HCT116 (cell line): ENCODE data around the gene PIGH. TPM values are rescaled to one million over a fixed set of nuclear protein-coding genes. Genes with fewer than 3 reads are reported as not detected.

ENCODE experiments used
- ATAC-seq: fragments of 200-7000 bp; cut with Tn5 transposase; 2 replicates; pipeline ENCODE4 v1.9.1; 2020; ENCODE audit warnings: mild to moderate bottlenecking, moderate library complexity
- BruUV-seq: library from RNA; stranded (reverse); fragments of 400-500 nt; replicated peaks from 2 replicates; lab custom pipeline; 2021; lab: Mats Ljungman, UMichigan
- CTCF ChIA-PET: fragments of 300-600 bp; sonication (Branson Sonifier 250); formaldehyde crosslinking; loops from one replicate; lab custom pipeline; 2021; ENCODE audit warnings: antibody characterized with exemption; lab: Charles Lee
- POLR2A ChIA-PET: fragments of 300-600, 350-600 bp; sonication (Branson Sonifier 250); formaldehyde crosslinking; loops from one replicate; lab custom pipeline; 2021; ENCODE audit warnings: antibody characterized with exemption; lab: Charles Lee
- RAD21 ChIA-PET, 2 experiments: fragments of 300-600 bp; sonication (Branson Sonifier 250); formaldehyde crosslinking; loops; one replicate each; lab custom pipeline; 2023; ENCODE audit warnings: low total read pairs in 2 of 2; ENCODE audit not compliant: uncharacterized antibody in 2 of 2, unreplicated experiment in 2 of 2, low non-redundant PET in 1 of 2; lab: Charles Lee
- DNase-seq: peaks from one replicate; pipeline ENCODE4 v3.0.0-alpha.2; 2010; ENCODE audit warnings: low read depth, low spot score
- H2AFZ ChIP-seq: fragments of 200-600 bp; shearing (Covaris generic), sonication (generic); 2 replicates; pipeline ENCODE4 v1.6.1; 2017; ENCODE audit warnings: low read depth, mixed run types, mixed read lengths, antibody characterized with exemption, low read length; ENCODE audit not compliant: poor library complexity, severe bottlenecking
- H3K27ac ChIP-seq: 2 replicates; pipeline ENCODE4 v1.5.1; 2012; ENCODE audit warnings: low read depth, low read length
- H3K27me3 ChIP-seq: fragments of 200-600 bp; sonication (generic); 2 replicates; pipeline ENCODE4 v1.6.1; 2016; ENCODE audit warnings: mixed run types, low read length, mixed read lengths; ENCODE audit not compliant: insufficient read depth
- H3K36me3 ChIP-seq, 2 experiments: fragments of 200-500 bp in 1 of 2; fragments of 200-600 bp in 1 of 2; sonication (Bioruptor generic) in 1 of 2; sonication (generic) in 1 of 2; 2 replicates each; pipeline versions ENCODE4 v1.5.1 to v1.6.1; 2014 to 2016; ENCODE audit warnings: low read length in 2 of 2, inconsistent platforms in 1 of 2, mixed read lengths in 1 of 2, mixed run types in 1 of 2; ENCODE audit not compliant: insufficient read depth in 2 of 2, control insufficient read depth in 1 of 2
- H3K4me1 ChIP-seq, 2 experiments: fragments of 200-600 bp in 1 of 2; sonication (generic) in 1 of 2; 2 replicates each; pipeline versions ENCODE4 v1.5.1 to v1.6.1; 2012 to 2017; ENCODE audit warnings: low read length in 2 of 2, inconsistent platforms in 1 of 2, mild to moderate bottlenecking in 1 of 2, mixed read lengths in 1 of 2, mixed run types in 1 of 2, moderate library complexity in 1 of 2; ENCODE audit not compliant: insufficient read depth in 2 of 2, control insufficient read depth in 1 of 2
- H3K4me2 ChIP-seq: fragments of 200-600 bp; sonication (generic); 2 replicates; pipeline ENCODE4 v1.6.1; 2017; ENCODE audit warnings: mixed run types, low read length, mixed read lengths
- H3K4me3 ChIP-seq, 2 experiments: fragments of 200-600 bp in 1 of 2; sonication (generic) in 1 of 2; replicated peaks in 1 of 2; 2 replicates each; pipeline ENCODE4 v1.5.1; 2011 to 2016; ENCODE audit warnings: low read length in 2 of 2, control low read depth in 1 of 2, low read depth in 1 of 2, mild to moderate bottlenecking in 1 of 2, mixed read lengths in 1 of 2, mixed run types in 1 of 2
- H3K79me2 ChIP-seq: fragments of 200-600 bp; sonication (generic); 2 replicates; pipeline ENCODE4 v1.6.1; 2017; ENCODE audit warnings: mild to moderate bottlenecking, mixed run types, low read length, moderate library complexity, mixed read lengths; ENCODE audit not compliant: insufficient read depth
- H3K9ac ChIP-seq: fragments of 200-600 bp; sonication (generic); 2 replicates; pipeline ENCODE4 v1.6.1; 2016; ENCODE audit warnings: low read length, mixed read lengths
- H3K9me2 ChIP-seq: fragments of 200-600 bp; sonication (generic), shearing (Covaris generic); 2 replicates; pipeline ENCODE4 v1.6.1; 2017; ENCODE audit warnings: mixed run types, mild to moderate bottlenecking, moderate library complexity; ENCODE audit not compliant: insufficient read depth
- H3K9me3 ChIP-seq, 2 experiments: fragments of 200-500 bp in 1 of 2; fragments of 200-600 bp in 1 of 2; sonication (Bioruptor generic) in 1 of 2; sonication (generic) in 1 of 2; 2 replicates each; pipeline ENCODE4 v1.6.1; 2014 to 2017; ENCODE audit warnings: low read length in 2 of 2, mixed read lengths in 2 of 2, inconsistent platforms in 1 of 2, low read depth in 1 of 2, mild to moderate bottlenecking in 1 of 2, mixed run types in 1 of 2, moderate library complexity in 1 of 2; ENCODE audit not compliant: control insufficient read depth in 1 of 2, insufficient read depth in 1 of 2
- H4K20me1 ChIP-seq: fragments of 200-600 bp; sonication (generic), shearing (Covaris generic); 2 replicates; pipeline ENCODE4 v1.6.1; 2017; ENCODE audit warnings: mixed run types, mild to moderate bottlenecking, moderate library complexity; ENCODE audit not compliant: insufficient read depth
- EZH2 ChIP-seq: fragments of 200-600 bp; sonication (generic); IDR thresholded peaks from 2 replicates; pipeline ENCODE4 v1.6.1; 2017; ENCODE audit warnings: antibody characterized with exemption, mixed run types
- FOSL1 ChIP-seq: IDR thresholded peaks from 2 replicates; pipeline ENCODE4 v1.6.1; 2012; ENCODE audit warnings: low read depth
- TCF7L2 ChIP-seq: IDR thresholded peaks from 2 replicates; pipeline ENCODE4 v1.7.0; 2011; ENCODE audit warnings: borderline replicate concordance, inconsistent platforms; ENCODE audit not compliant: insufficient read depth, insufficient read length; ENCODE audit errors: extremely low read depth
- YY1 ChIP-seq: IDR thresholded peaks from 2 replicates; pipeline ENCODE4 v1.6.1; 2011; ENCODE audit warnings: low read length, low read depth, moderate library complexity, mild to moderate bottlenecking; ENCODE audit not compliant: insufficient replicate concordance; ENCODE audit errors: extremely low read depth
- intact Hi-C: fragments of 100-400 bp; cut with micrococcal nuclease; formaldehyde crosslinking; loops from 2 replicates; pipeline ENCODE4 v1.10.0; 2022
- total RNA-seq: library from RNA; stranded (reverse); gene quantifications from one replicate; pipeline ENCODE4 v1.2.1, GENCODE V29; 2021; ENCODE audit not compliant: unreplicated experiment
- TF ChIP-seq, protein P1 (sequence below): IDR thresholded peaks from 2 replicates; pipeline ENCODE4 v1.6.1; 2012; ENCODE audit warnings: low read depth

PIGH gene
- total RNA-seq, 1 experiment from 2014 or later = 20.9 TPM

DNA sequence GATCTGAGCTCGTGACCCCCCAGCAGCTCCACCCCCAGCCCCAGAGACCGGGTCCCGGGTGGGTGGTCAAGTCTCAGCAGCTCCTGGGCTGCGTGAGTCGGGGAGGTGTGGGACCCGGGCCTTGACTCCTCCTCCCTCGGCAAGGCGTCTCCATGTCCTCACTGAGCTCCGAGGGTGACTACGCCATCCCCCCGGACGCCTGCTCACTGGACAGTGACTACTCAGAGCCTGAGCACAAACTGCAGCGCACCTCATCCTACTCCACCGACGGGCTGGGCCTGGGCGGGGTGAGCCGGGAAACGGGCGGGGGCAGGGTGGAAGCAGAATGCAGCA is 28.1 kb downstream of the PIGH start:
- ChIA-PET RAD21 (interaction anchor here (1.1 to 2.4 kb wide), 7 partner anchors 39 to 144 kb away, joined by 3 to 29 read pairs (median 10); partner anchors contain the start of gene PLEKHH1 (in 1 of the 2)), CTCF (interaction anchor here (0.6 to 3.5 kb wide), 18 partner anchors 9 to 1212 kb away, joined by 3 to 78 read pairs (median 4); partner anchors contain the start of genes PIGH and PLEKHH1), POLR2A (interaction anchor here (1.0 to 1.6 kb wide), 2 partner anchors 45 to 145 kb away, joined by 4 to 9 read pairs; no protein-coding TSS in a partner anchor)
- Histone ChIP-seq H3K27me3 (no peaks in the 10 kb centered on the region), H3K9me2 (no peaks in the 10 kb centered on the region), H3K27ac (no peak overlapping the region), H3K9ac (no peak overlapping the region), H3K79me2 (no peaks in the 10 kb centered on the region), H3K9me3 (no peaks in the 10 kb centered on the region), H3K4me3 (no peak overlapping the region), H2AFZ (no peak overlapping the region), H3K36me3 (0 out of 4 replicates have a peak, but pooled peaks cover 0 to 4% of the 10 kb centered on the region in 2 experiments), H3K4me2 (no peak overlapping the region), H3K4me1 (peaks cover 0 to 4% of the 10 kb centered on the region in 2 experiments; a peak in 1 of 4 replicates), H4K20me1 (no peaks in the 10 kb centered on the region)
- intact Hi-C loops = loop anchor here (1.0 kb wide), 2 partner anchors 46 to 145 kb away; no protein-coding TSS in a partner anchor
- no peak for DNase-seq
- no peak for ATAC-seq
- BruUV-seq = no TSS peak
- TF ChIP-seq YY1 = no peak
- TF ChIP-seq, protein P1, sequence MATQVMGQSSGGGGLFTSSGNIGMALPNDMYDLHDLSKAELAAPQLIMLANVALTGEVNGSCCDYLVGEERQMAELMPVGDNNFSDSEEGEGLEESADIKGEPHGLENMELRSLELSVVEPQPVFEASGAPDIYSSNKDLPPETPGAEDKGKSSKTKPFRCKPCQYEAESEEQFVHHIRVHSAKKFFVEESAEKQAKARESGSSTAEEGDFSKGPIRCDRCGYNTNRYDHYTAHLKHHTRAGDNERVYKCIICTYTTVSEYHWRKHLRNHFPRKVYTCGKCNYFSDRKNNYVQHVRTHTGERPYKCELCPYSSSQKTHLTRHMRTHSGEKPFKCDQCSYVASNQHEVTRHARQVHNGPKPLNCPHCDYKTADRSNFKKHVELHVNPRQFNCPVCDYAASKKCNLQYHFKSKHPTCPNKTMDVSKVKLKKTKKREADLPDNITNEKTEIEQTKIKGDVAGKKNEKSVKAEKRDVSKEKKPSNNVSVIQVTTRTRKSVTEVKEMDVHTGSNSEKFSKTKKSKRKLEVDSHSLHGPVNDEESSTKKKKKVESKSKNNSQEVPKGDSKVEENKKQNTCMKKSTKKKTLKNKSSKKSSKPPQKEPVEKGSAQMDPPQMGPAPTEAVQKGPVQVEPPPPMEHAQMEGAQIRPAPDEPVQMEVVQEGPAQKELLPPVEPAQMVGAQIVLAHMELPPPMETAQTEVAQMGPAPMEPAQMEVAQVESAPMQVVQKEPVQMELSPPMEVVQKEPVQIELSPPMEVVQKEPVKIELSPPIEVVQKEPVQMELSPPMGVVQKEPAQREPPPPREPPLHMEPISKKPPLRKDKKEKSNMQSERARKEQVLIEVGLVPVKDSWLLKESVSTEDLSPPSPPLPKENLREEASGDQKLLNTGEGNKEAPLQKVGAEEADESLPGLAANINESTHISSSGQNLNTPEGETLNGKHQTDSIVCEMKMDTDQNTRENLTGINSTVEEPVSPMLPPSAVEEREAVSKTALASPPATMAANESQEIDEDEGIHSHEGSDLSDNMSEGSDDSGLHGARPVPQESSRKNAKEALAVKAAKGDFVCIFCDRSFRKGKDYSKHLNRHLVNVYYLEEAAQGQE = no peak
- TF ChIP-seq FOSL1 = no peak
- no peak for TF ChIP-seq EZH2
- TF ChIP-seq TCF7L2 = no peak
